Activated naive CD4-positive, alpha-beta T cell treated with anti-CD3 and anti-CD28 coated beads, Interleukin-2, amount 10 ng/mL, durations not matched to agents 7 days and 5 days (primary cell): ENCODE data around the gene TLR3.

Experiments
- CTCF ChIA-PET: fragments of 350-600 bp; sonication (Branson Sonifier 250); formaldehyde crosslinking; loops from one replicate; lab custom pipeline; 2021; ENCODE audit warnings: antibody characterized with exemption; lab: Charles Lee
- DNase-seq: peaks from one replicate; pipeline ENCODE4 v3.0.0-alpha.2; 2020
- H3K27ac Mint-ChIP-seq: one replicate; pipeline ENCODE4 v1.8.0; 2021; ENCODE audit warnings: mild to moderate bottlenecking, moderate library complexity, mixed read lengths
- H3K27me3 Mint-ChIP-seq: one replicate; pipeline ENCODE4 v1.8.0; 2021; ENCODE audit warnings: mild to moderate bottlenecking, mixed read lengths
- H3K36me3 Mint-ChIP-seq: one replicate; pipeline ENCODE4 v1.8.0; 2021; ENCODE audit warnings: mixed read lengths
- H3K4me1 Mint-ChIP-seq: one replicate; pipeline ENCODE4 v1.8.0; 2021; ENCODE audit warnings: mixed read lengths
- H3K4me3 Mint-ChIP-seq: one replicate; pipeline ENCODE4 v1.8.0; 2021; ENCODE audit warnings: mild to moderate bottlenecking, moderate library complexity, mixed read lengths
- H3K9me3 Mint-ChIP-seq: one replicate; pipeline ENCODE4 v1.8.0; 2021; ENCODE audit warnings: mixed read lengths

TLR3 gene

GRCh38 chr4:186104114-186104889 is 35.3 kb downstream of the TLR3 start, which contains the start of gene FAM149A:
TSS of gene FAM149A (plus strand) at chr4:186104704.
- CTCF ChIA-PET: interaction anchor here (1.0 kb wide), 1 partner anchor 38 kb away, joined by 3 read pairs; no protein-coding TSS in a partner anchor
- H3K4me1 Mint-ChIP-seq: peaks cover 7% of the 10 kb centered on the region
- H3K4me3 Mint-ChIP-seq: peak within 1 kb of the TSS; percentile 73
- H3K27ac Mint-ChIP-seq: no peak within 1 kb of the TSS
- H3K9me3 Mint-ChIP-seq: no peaks in the 10 kb centered on the region
- H3K27me3 Mint-ChIP-seq: peaks cover 61% of the 10 kb centered on the region
- no peaks in the 10 kb centered on the region for H3K36me3 Mint-ChIP-seq
- DNase-seq: peak; percentile 71

DNA sequence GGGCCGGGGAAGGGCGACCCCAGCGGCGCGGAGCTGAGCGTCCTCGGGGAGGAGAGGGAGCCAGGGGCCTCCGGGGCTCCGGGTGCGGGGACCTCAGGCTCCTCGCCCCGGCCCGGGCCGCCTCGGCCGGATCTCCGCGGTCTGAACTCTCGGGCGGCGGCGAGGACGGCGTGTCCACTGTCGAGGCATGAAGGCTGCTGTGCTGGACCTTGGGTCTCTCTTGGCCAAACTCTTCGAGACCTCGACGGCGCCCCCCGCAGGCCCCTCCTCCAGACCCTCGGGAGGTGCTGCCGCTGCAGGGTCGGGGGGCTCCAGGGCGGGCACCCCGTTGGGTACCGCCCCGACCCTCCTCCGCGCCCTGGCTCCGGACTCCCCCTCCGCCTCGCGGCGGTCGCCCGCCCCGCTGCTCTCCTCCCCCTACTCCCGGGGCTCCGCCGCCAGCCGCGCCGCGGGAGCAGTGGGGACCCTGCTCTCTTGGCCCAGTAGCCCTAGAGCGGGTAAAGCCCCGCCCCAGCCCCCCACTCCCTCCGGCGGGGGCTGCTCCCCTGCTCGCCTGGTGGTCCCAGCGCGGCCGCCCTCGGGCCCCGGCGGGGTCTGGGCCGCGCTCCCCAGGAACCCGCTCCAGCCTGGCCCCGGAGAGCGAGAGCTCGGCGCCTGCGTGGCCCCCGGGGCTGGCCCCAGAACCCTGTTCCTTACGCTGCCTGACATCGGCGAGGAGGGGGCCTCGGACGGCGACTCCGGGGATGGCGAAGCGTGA is 36.1 kb downstream of the TLR3 start:
- H3K27ac Mint-ChIP-seq: no peak overlapping the region

GRCh38 chr4:186105647-186106321 is 36.8 kb downstream of the TLR3 start:
- H3K4me1 Mint-ChIP-seq: peaks cover 7% of the 10 kb centered on the region
- CTCF ChIA-PET: no interaction called here
- H3K27ac Mint-ChIP-seq: no peak overlapping the region
- DNase-seq: no peak
- H3K36me3 Mint-ChIP-seq: no peaks in the 10 kb centered on the region
- H3K9me3 Mint-ChIP-seq: no peaks in the 10 kb centered on the region
- H3K4me3 Mint-ChIP-seq: peak overlapping the region; percentile 73
- peaks cover 62% of the 10 kb centered on the region for H3K27me3 Mint-ChIP-seq

More for the DNA sequence above, 36.1 kb downstream of the TLR3 start:
- CTCF ChIA-PET: interaction anchor here (1.0 kb wide), 1 partner anchor 37 kb away, joined by 3 read pairs; no protein-coding TSS in a partner anchor
- peak; percentile 27 for DNase-seq
- Mint-ChIP-seq H3K4me3 (peak overlapping the region; percentile 73), H3K4me1 (peaks cover 7% of the 10 kb centered on the region), H3K27me3 (peaks cover 62% of the 10 kb centered on the region), H3K9me3 (no peaks in the 10 kb centered on the region), H3K36me3 (no peaks in the 10 kb centered on the region)

GRCh38 chr4:186107947-186108346 is 39.0 kb downstream of the TLR3 start:
- Mint-ChIP-seq H3K36me3 (no peaks in the 10 kb centered on the region), H3K27me3 (peaks cover 50% of the 10 kb centered on the region), H3K4me1 (peaks cover 7% of the 10 kb centered on the region), H3K27ac (no peak overlapping the region), H3K9me3 (no peaks in the 10 kb centered on the region), H3K4me3 (no peak overlapping the region)
- CTCF ChIA-PET: no interaction called here
- no peak for DNase-seq

- DNase-seq: no peak
- H3K9me3 Mint-ChIP-seq: no peaks in the 10 kb centered on the region
- no peaks in the 10 kb centered on the region for H3K36me3 Mint-ChIP-seq
- peaks cover 7% of the 10 kb centered on the region for H3K4me1 Mint-ChIP-seq
- no peak overlapping the region for H3K27ac Mint-ChIP-seq
- peaks cover 45% of the 10 kb centered on the region for H3K27me3 Mint-ChIP-seq
- no peak overlapping the region for H3K4me3 Mint-ChIP-seq
- CTCF ChIA-PET: no interaction called here
Observed at GRCh38 chr4:186108391-186108790, 39.4 kb downstream of the TLR3 start.

GRCh38 chr4:186109245-186109644 is 40.3 kb downstream of the TLR3 start:
- Mint-ChIP-seq H3K36me3 (no peaks in the 10 kb centered on the region), H3K27ac (no peak overlapping the region), H3K9me3 (no peaks in the 10 kb centered on the region), H3K4me1 (peaks cover 7% of the 10 kb centered on the region), H3K4me3 (no peak overlapping the region), H3K27me3 (peaks cover 37% of the 10 kb centered on the region)
- no peak for DNase-seq
- CTCF ChIA-PET: no interaction called here

DNA sequence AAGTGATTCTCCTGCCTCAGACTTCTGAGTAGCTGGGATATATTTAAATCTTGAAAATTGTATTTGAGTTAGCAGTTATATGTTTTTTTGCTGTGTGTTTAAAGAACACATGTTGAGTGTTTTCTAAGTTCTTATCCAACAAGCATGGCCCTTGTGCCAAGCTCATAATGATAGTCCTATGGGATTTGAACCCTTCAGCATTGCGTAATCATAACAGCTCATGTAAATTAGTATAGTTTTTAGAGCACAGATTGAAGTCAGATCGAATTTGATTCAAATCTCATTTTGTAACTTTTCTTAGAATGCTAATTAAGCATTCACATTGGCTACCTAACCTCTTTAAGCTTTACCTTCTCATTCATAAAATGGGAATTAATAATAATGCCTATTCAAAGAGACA is 47.7 kb downstream of the TLR3 start:
- no peak for DNase-seq
- Mint-ChIP-seq H3K36me3 (no peaks in the 10 kb centered on the region), H3K9me3 (no peaks in the 10 kb centered on the region), H3K27me3 (peaks cover 12% of the 10 kb centered on the region), H3K27ac (no peak overlapping the region), H3K4me1 (no peaks in the 10 kb centered on the region), H3K4me3 (no peak overlapping the region)
- CTCF ChIA-PET: no interaction called here

DNA sequence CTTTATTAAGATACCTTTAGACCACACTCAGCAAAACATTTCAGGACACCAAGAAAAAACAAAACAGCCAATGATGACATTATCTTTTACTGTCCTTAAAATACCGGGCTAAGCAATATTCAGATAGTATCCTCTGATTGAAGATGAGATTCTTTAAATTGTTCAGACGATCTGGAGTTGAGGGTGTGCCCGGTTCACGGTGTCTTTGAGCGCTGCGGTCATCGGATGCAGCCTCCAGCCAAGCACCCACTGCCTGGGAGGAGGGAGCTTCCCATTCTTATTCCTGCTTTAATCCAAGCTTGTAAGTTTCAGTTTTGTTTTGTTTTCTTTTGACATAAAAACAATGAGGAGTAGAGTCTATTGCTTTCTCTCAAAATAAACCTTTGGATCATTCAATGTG is 49.6 kb downstream of the TLR3 start:
- CTCF ChIA-PET: no interaction called here
- H3K4me3 Mint-ChIP-seq: no peak overlapping the region
- H3K27ac Mint-ChIP-seq: no peak overlapping the region
- H3K27me3 Mint-ChIP-seq: peaks cover 12% of the 10 kb centered on the region
- no peaks in the 10 kb centered on the region for H3K9me3 Mint-ChIP-seq
- no peaks in the 10 kb centered on the region for H3K4me1 Mint-ChIP-seq
- no peaks in the 10 kb centered on the region for H3K36me3 Mint-ChIP-seq
- no peak for DNase-seq

DNA sequence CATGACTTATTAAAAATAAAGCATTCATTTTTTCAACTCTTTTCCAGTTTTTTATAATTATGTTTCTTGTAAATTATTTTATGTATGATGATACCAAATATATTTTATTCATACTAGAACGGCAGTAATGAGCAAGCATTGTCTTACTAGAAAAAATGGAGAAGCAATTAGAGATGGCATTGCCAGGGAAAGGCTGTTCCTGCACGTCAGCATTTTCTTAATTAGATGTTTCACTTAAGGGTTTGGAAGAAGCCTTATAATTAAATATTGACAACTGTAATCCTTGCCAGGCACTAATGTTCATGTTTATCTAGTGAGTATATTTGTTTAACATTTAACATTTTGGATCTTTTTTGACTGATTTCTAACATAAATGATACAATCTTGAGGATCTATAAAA is 52.1 kb downstream of the TLR3 start:
- DNase-seq: no peak
- peaks cover 12% of the 10 kb centered on the region for H3K27me3 Mint-ChIP-seq
- no peak overlapping the region for H3K27ac Mint-ChIP-seq
- CTCF ChIA-PET: no interaction called here
- H3K9me3 Mint-ChIP-seq: no peaks in the 10 kb centered on the region
- no peaks in the 10 kb centered on the region for H3K36me3 Mint-ChIP-seq
- no peaks in the 10 kb centered on the region for H3K4me1 Mint-ChIP-seq
- H3K4me3 Mint-ChIP-seq: no peak overlapping the region

GRCh38 chr4:186128842-186129241 is 59.9 kb downstream of the TLR3 start:
- H3K27me3 Mint-ChIP-seq: no peaks in the 10 kb centered on the region
- no peak for DNase-seq
- peaks cover 6% of the 10 kb centered on the region for H3K4me1 Mint-ChIP-seq
- no peak overlapping the region for H3K27ac Mint-ChIP-seq
- no peaks in the 10 kb centered on the region for H3K36me3 Mint-ChIP-seq
- no peaks in the 10 kb centered on the region for H3K9me3 Mint-ChIP-seq
- CTCF ChIA-PET: no interaction called here
- no peak overlapping the region for H3K4me3 Mint-ChIP-seq

GRCh38 chr4:186131935-186132334 is 63.0 kb downstream of the TLR3 start:
- no peaks in the 10 kb centered on the region for H3K36me3 Mint-ChIP-seq
- no peak overlapping the region for H3K27ac Mint-ChIP-seq
- H3K27me3 Mint-ChIP-seq: no peaks in the 10 kb centered on the region
- no peak for DNase-seq
- no peak overlapping the region for H3K4me3 Mint-ChIP-seq
- no peaks in the 10 kb centered on the region for H3K9me3 Mint-ChIP-seq
- CTCF ChIA-PET: no interaction called here
- peaks cover 12% of the 10 kb centered on the region for H3K4me1 Mint-ChIP-seq

DNA sequence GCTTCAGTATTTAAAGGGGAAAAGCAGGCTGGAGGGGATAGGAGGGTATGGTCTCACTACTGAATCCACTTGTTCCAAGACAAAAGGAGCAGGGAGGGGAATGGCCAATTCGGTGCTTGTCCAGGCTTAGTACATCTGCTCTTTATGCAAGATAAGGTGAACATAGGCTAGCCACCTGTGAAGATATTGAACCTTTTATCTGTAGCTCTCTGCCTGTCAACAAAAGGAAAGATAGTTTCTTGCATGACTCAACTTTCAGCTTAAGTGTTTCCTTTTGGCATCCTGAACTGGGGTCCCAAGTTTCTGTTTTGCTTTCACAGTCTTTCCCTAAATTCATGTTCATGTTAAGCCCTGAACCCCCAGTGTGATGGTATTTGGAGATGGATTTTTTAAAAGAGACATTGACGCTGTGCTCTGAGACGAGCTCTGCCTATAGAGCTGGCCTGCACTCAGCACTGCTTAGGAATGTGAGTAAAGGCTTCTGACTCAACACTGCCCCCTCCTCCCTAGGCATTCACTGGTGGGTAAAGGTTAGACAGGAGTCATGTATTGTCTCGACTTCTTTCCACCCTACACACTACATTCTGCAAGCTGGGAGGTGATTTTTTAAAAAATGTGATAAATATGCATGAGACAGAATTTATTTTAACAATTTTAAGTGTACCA is 63.8 kb downstream of the TLR3 start:
- Mint-ChIP-seq H3K27me3 (no peaks in the 10 kb centered on the region), H3K9me3 (no peaks in the 10 kb centered on the region), H3K27ac (no peak overlapping the region), H3K4me3 (no peak overlapping the region), H3K36me3 (no peaks in the 10 kb centered on the region), H3K4me1 (peaks cover 12% of the 10 kb centered on the region)
- no peak for DNase-seq
- CTCF ChIA-PET: interaction anchor here (0.9 kb wide), 1 partner anchor 65 kb away, joined by 3 read pairs; no protein-coding TSS in a partner anchor

DNA sequence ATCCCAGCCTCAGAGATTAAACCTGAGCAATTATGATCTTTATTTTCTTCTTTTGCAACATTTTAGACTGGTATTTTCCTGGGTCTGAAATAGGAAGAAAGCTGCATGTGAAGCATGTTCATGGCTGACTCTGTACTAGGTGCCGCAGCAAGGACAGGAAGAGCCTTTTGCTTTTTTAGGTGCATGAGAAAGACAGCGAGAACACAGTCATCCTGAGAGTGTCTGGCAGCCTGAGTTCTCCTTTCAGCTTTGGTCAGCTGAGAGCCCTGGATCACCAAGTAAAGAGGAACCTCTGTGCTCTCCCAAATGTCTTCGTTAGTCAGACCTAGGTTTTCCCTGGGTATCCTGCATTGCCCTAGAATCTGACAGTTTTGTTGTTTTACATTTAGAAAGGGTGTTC is 65.3 kb downstream of the TLR3 start:
- CTCF ChIA-PET: interaction anchor here (5.0 kb wide), 1 partner anchor 66 kb away, joined by 44 read pairs; the partner anchor contains the start of gene TLR3
- no peak for DNase-seq
- no peaks in the 10 kb centered on the region for H3K36me3 Mint-ChIP-seq
- H3K27ac Mint-ChIP-seq: peak overlapping the region; percentile 3
- no peaks in the 10 kb centered on the region for H3K27me3 Mint-ChIP-seq
- peaks cover 12% of the 10 kb centered on the region for H3K4me1 Mint-ChIP-seq
- no peaks in the 10 kb centered on the region for H3K9me3 Mint-ChIP-seq
- no peak overlapping the region for H3K4me3 Mint-ChIP-seq

DNA sequence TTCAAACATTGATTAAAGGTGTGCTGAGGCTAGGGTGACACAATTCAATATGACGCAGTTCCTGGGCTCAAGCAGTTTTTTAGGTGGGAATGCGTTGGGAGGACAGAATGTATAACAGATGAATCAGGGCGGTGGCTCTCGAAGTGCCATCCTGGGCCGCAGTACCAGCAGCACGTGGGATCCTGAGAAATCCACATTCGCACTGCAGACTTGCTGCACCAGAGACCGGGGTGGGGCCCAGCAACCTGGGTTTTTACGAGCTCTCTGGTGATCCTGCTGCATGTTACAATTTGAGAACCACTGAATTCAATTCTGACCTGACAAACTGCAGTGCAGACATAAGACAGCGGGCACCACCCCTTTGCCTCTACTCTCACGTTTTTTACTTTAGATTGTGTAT is 65.9 kb downstream of the TLR3 start:
- Mint-ChIP-seq H3K27ac (no peak overlapping the region), H3K4me1 (peaks cover 12% of the 10 kb centered on the region), H3K9me3 (no peaks in the 10 kb centered on the region), H3K27me3 (no peaks in the 10 kb centered on the region), H3K4me3 (no peak overlapping the region), H3K36me3 (no peaks in the 10 kb centered on the region)
- no peak for DNase-seq
- CTCF ChIA-PET: interaction anchor here (5.0 kb wide), 1 partner anchor 67 kb away, joined by 44 read pairs; the partner anchor contains the start of gene TLR3
